Osteoblast (primary cell): ENCODE results near the gene PRR16. TPM values are rescaled to one million over a fixed set of nuclear protein-coding genes. Genes with fewer than 3 reads are reported as not detected.
A peak's percentile ranks its signal among the peaks of the same experiment; 100 is the strongest.

ENCODE experiments used
- DNase-seq: peaks from one replicate; pipeline ENCODE4 v3.0.0; 2011; ENCODE audit warnings: low spot score, mixed read lengths; ENCODE audit not compliant: insufficient read length; ENCODE audit errors: missing footprints
- H2AFZ ChIP-seq: 2 replicates; pipeline ENCODE4 v1.6.0; 2011; ENCODE audit warnings: mild to moderate bottlenecking, low read length
- H3K27ac ChIP-seq: 2 replicates; pipeline ENCODE4 v1.5.1; 2011; ENCODE audit warnings: mild to moderate bottlenecking, low read depth, low read length, moderate library complexity
- H3K27me3 ChIP-seq: 2 replicates; pipeline ENCODE4 v1.6.0; 2012; ENCODE audit warnings: mild to moderate bottlenecking, control low read depth, inconsistent platforms, low read length, moderate library complexity; ENCODE audit not compliant: insufficient read depth
- H3K36me3 ChIP-seq: 2 replicates; pipeline ENCODE4 v1.5.1; 2011; ENCODE audit warnings: mild to moderate bottlenecking, low read length, control low read depth, moderate library complexity; ENCODE audit not compliant: insufficient read depth
- H3K4me1 ChIP-seq: 2 replicates; pipeline ENCODE4 v1.5.1; 2011; ENCODE audit warnings: mild to moderate bottlenecking, low read length, control low read depth, moderate library complexity; ENCODE audit not compliant: insufficient read depth
- H3K4me2 ChIP-seq: 2 replicates; pipeline ENCODE4 v1.6.0; 2011; ENCODE audit warnings: mild to moderate bottlenecking, low read length; ENCODE audit not compliant: insufficient read depth
- H3K4me3 ChIP-seq: fragments of 200-600 bp; sonication (generic); 3 replicates; pipeline ENCODE4 v1.5.1; 2012; ENCODE audit warnings: mild to moderate bottlenecking, low read length, inconsistent platforms; ENCODE audit not compliant: insufficient read depth
- H3K79me2 ChIP-seq: 2 replicates; pipeline ENCODE4 v1.6.0; 2012; ENCODE audit warnings: mild to moderate bottlenecking, low read length, control low read depth, inconsistent platforms; ENCODE audit not compliant: insufficient read depth
- H3K9me3 ChIP-seq: 2 replicates; pipeline ENCODE4 v1.5.1; 2011; ENCODE audit warnings: low read depth, low read length, control low read depth
- H4K20me1 ChIP-seq: 2 replicates; pipeline ENCODE4 v1.6.0; 2012; ENCODE audit warnings: mild to moderate bottlenecking, low read length, control low read depth; ENCODE audit not compliant: insufficient read depth
- CTCF ChIP-seq: IDR thresholded peaks from 2 replicates; pipeline ENCODE4 v1.5.1; 2011; ENCODE audit warnings: mild to moderate bottlenecking, low read depth, low read length, moderate library complexity; ENCODE audit errors: extremely low read depth
- total RNA-seq: library from RNA; depleted of rRNA; stranded (reverse); fragments of >200 nt; gene quantifications from 2 replicates; pipeline ENCODE4 v1.2.3, GENCODE V29; 2012

Gene PRR16
- total RNA-seq, 1 donor: 30.4 TPM

GRCh38 chr5:120544043-120544442 is 79.9 kb downstream of the PRR16 start:
- no peaks in the 10 kb centered on the region for H3K9me3 ChIP-seq
- H4K20me1 ChIP-seq: no peaks in the 10 kb centered on the region
- no peaks in the 10 kb centered on the region for H3K27me3 ChIP-seq
- H3K79me2 ChIP-seq: peaks cover 92% of the 10 kb centered on the region
- H3K27ac ChIP-seq: peak overlapping the region; percentile 38
- no peak for TF ChIP-seq CTCF
- H3K4me3 ChIP-seq: no peak overlapping the region
- DNase-seq: peak; percentile 86
- H3K36me3 ChIP-seq: no peaks in the 10 kb centered on the region
- H2AFZ ChIP-seq: no peak overlapping the region
- peaks cover 40% of the 10 kb centered on the region for H3K4me1 ChIP-seq
- H3K4me2 ChIP-seq: peak overlapping the region; percentile 19

GRCh38 chr5:120545007-120545406 is 80.9 kb downstream of the PRR16 start:
- Histone ChIP-seq H3K27me3 (no peaks in the 10 kb centered on the region), H3K79me2 (peaks cover 95% of the 10 kb centered on the region), H3K27ac (no peak overlapping the region), H3K4me2 (no peak overlapping the region), H3K4me1 (peaks cover 41% of the 10 kb centered on the region), H3K9me3 (no peaks in the 10 kb centered on the region), H4K20me1 (no peaks in the 10 kb centered on the region), H3K4me3 (no peak overlapping the region), H3K36me3 (no peaks in the 10 kb centered on the region), H2AFZ (no peak overlapping the region)
- no peak for DNase-seq
- no peak for TF ChIP-seq CTCF

DNA sequence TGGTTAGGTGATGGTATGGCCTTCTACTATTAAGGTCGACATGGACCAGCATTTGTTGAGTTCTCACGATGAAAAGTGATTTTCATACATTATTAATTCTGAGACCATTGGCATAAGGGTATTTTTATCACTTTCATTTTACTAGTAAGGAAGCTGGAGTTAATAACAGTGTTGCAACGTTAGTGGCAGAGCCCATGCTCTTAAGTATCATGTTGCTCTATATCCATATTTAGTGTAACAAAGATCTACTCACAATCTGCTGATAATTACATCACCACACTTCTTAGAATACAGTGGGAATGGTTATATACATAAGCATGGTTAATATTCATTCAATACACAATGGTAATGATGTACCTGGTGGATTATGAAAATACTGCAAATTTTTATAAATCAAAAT is 81.9 kb downstream of the PRR16 start:
- no peak overlapping the region for H2AFZ ChIP-seq
- no peaks in the 10 kb centered on the region for H3K36me3 ChIP-seq
- H3K27ac ChIP-seq: no peak overlapping the region
- no peak overlapping the region for H3K4me3 ChIP-seq
- no peak for TF ChIP-seq CTCF
- no peaks in the 10 kb centered on the region for H4K20me1 ChIP-seq
- H3K27me3 ChIP-seq: no peaks in the 10 kb centered on the region
- H3K4me1 ChIP-seq: peaks cover 44% of the 10 kb centered on the region
- no peak overlapping the region for H3K4me2 ChIP-seq
- no peaks in the 10 kb centered on the region for H3K9me3 ChIP-seq
- no peak for DNase-seq
- H3K79me2 ChIP-seq: peaks cover 95% of the 10 kb centered on the region

GRCh38 chr5:120546922-120547321 is 82.8 kb downstream of the PRR16 start:
- Histone ChIP-seq H3K9me3 (no peaks in the 10 kb centered on the region), H2AFZ (no peak overlapping the region), H3K79me2 (peaks cover 95% of the 10 kb centered on the region), H3K36me3 (no peaks in the 10 kb centered on the region), H3K27ac (no peak overlapping the region), H3K4me1 (peaks cover 46% of the 10 kb centered on the region), H4K20me1 (no peaks in the 10 kb centered on the region), H3K4me3 (no peak overlapping the region), H3K4me2 (no peak overlapping the region), H3K27me3 (no peaks in the 10 kb centered on the region)
- no peak for DNase-seq
- no peak for TF ChIP-seq CTCF
